Measurements from ENCODE around the gene IL16. TPM values are rescaled to one million over a fixed set of nuclear protein-coding genes. Genes with fewer than 3 reads are reported as not detected.

IL16 gene
- total and polyA plus RNA-seq, 2 experiments from 2014 or later: not detected

GRCh38 chr15:81256916-81257315 is 60.2 kb downstream of the IL16 start:
- Histone ChIP-seq H3K27ac (no peak overlapping the region), H3K27me3 (peaks cover 21% of the 10 kb centered on the region), H3K36me3 (no peaks in the 10 kb centered on the region), H3K4me1 (ENCODE audit: low read depth) (no peaks in the 10 kb centered on the region), H3K9me3 (ENCODE audit: low read depth) (no peaks in the 10 kb centered on the region), H3K4me3 (no peak overlapping the region)
- peak in 1 of 2 donors; percentile 74 for DNase-seq (ENCODE audit: low read depth in 1 of 2, low spot score in 1 of 2)
- TF ChIP-seq CTCF (IDR thresholded peaks at IDR 0.05; ENCODE audit: low read depth, low read length): peak; percentile 61

GRCh38 chr15:81257435-81257834 is 60.8 kb downstream of the IL16 start:
- DNase-seq (ENCODE audit: low read depth in 1 of 2, low spot score in 1 of 2): no peak
- Histone ChIP-seq H3K9me3 (ENCODE audit: low read depth) (no peaks in the 10 kb centered on the region), H3K4me1 (ENCODE audit: low read depth) (no peaks in the 10 kb centered on the region), H3K27ac (no peak overlapping the region), H3K36me3 (no peaks in the 10 kb centered on the region), H3K27me3 (peaks cover 21% of the 10 kb centered on the region), H3K4me3 (no peak overlapping the region)
- no peak for TF ChIP-seq CTCF (IDR thresholded peaks at IDR 0.05; ENCODE audit: low read depth, low read length)

- DNase-seq (ENCODE audit: low read depth in 1 of 2, low spot score in 1 of 2): no peak
- Histone ChIP-seq H3K9me3 (ENCODE audit: low read depth) (no peaks in the 10 kb centered on the region), H3K4me3 (no peak overlapping the region), H3K4me1 (ENCODE audit: low read depth) (no peaks in the 10 kb centered on the region), H3K27ac (no peak overlapping the region), H3K27me3 (peaks cover 21% of the 10 kb centered on the region), H3K36me3 (no peaks in the 10 kb centered on the region)
- TF ChIP-seq CTCF (IDR thresholded peaks at IDR 0.05; ENCODE audit: low read depth, low read length): no peak
Measured at GRCh38 chr15:81258455-81258854, 61.8 kb downstream of the IL16 start.

GRCh38 chr15:81259760-81260298 is 63.1 kb downstream of the IL16 start:
- Histone ChIP-seq H3K27me3 (peaks cover 19% of the 10 kb centered on the region), H3K36me3 (no peaks in the 10 kb centered on the region), H3K4me1 (ENCODE audit: low read depth) (no peaks in the 10 kb centered on the region), H3K4me3 (no peak overlapping the region), H3K9me3 (ENCODE audit: low read depth) (no peaks in the 10 kb centered on the region), H3K27ac (no peak overlapping the region)
- no peak for TF ChIP-seq CTCF (IDR thresholded peaks at IDR 0.05; ENCODE audit: low read depth, low read length)
- DNase-seq (ENCODE audit: low read depth in 1 of 2, low spot score in 1 of 2): no peak

GRCh38 chr15:81261172-81261811 is 64.6 kb downstream of the IL16 start:
- Histone ChIP-seq H3K4me1 (ENCODE audit: low read depth) (no peaks in the 10 kb centered on the region), H3K36me3 (no peaks in the 10 kb centered on the region), H3K9me3 (ENCODE audit: low read depth) (no peaks in the 10 kb centered on the region), H3K27ac (no peak overlapping the region), H3K27me3 (peaks cover 19% of the 10 kb centered on the region), H3K4me3 (no peak overlapping the region)
- no peak for DNase-seq (ENCODE audit: low read depth in 1 of 2, low spot score in 1 of 2)
- TF ChIP-seq CTCF (IDR thresholded peaks at IDR 0.05; ENCODE audit: low read depth, low read length): no peak

Measured in cardiac muscle cell (in vitro differentiated cells and primary cell).